C4-2B (cell line): ENCODE results near the gene KRT20.

ENCODE experiments used
- ZFX ChIP-seq: fragments of 450-650 bp; IDR thresholded peaks from 2 replicates; pipeline ENCODE4 v1.6.1; 2017
- TF ChIP-seq, protein P1 (sequence below): fragments of 450-650 bp; conservative IDR thresholded peaks from 2 replicates; pipeline ENCODE4 v1.5.1; 2017; ENCODE audit warnings: mild to moderate bottlenecking

DNA sequence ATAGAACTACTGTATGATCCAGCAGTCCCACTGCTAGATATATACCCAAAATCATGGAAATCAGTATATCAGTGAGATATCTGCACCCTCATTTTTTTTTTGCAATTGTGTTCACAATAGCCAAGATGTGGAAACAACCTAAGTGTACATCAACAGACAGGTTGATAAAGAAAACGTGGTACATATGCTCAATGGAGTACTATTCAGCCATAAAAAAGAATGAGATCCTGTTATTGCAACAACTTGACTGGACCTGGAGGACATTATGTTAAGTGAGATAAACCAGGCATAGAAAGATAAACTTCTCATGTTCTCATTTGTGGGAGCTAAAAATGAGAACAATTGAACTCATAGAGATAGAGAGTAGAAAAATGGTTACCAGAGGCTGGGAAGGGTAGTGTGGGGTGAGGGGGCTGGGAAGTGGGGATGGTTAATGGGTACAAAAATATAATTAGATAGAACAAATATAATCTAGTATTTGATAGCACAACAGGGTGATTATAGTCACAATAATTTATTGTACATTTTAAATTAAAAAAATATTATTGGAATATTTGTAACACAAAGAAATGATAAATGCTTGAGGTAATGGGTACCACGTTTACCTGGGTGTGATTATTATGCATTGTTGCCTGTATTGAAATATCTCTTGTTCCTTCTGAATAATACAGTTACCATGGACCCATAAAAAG, 54.8 kb downstream of the KRT20 start:
- TF ChIP-seq, protein P1, sequence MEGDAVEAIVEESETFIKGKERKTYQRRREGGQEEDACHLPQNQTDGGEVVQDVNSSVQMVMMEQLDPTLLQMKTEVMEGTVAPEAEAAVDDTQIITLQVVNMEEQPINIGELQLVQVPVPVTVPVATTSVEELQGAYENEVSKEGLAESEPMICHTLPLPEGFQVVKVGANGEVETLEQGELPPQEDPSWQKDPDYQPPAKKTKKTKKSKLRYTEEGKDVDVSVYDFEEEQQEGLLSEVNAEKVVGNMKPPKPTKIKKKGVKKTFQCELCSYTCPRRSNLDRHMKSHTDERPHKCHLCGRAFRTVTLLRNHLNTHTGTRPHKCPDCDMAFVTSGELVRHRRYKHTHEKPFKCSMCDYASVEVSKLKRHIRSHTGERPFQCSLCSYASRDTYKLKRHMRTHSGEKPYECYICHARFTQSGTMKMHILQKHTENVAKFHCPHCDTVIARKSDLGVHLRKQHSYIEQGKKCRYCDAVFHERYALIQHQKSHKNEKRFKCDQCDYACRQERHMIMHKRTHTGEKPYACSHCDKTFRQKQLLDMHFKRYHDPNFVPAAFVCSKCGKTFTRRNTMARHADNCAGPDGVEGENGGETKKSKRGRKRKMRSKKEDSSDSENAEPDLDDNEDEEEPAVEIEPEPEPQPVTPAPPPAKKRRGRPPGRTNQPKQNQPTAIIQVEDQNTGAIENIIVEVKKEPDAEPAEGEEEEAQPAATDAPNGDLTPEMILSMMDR: no peak
- no peak for TF ChIP-seq ZFX
